SU-DHL-6 (cell line): ENCODE data around the gene CBFA2T2.
"Not testable (repeated sequence)": the region's sequence is repeated elsewhere in the genome, so short reads cannot be mapped to it uniquely, and the experiment has no call there.

Source experiments
- H2AFZ ChIP-seq: fragments of 200-600 bp; sonication (generic); 2 replicates; pipeline ENCODE4 v1.6.1; 2014; ENCODE audit warnings: low read depth, mild to moderate bottlenecking, moderate library complexity, mixed read lengths, antibody characterized with exemption, low read length; ENCODE audit not compliant: severe bottlenecking
- H3F3A ChIP-seq: fragments of 200-600 bp; shearing (Covaris generic); 2 replicates; pipeline ENCODE4 v1.6.0; 2016; ENCODE audit warnings: antibody characterized with exemption, mild to moderate bottlenecking; ENCODE audit not compliant: insufficient read depth
- H3K27ac ChIP-seq: fragments of 200-600 bp; sonication (generic); 2 replicates; pipeline ENCODE4 v1.5.1; 2016; ENCODE audit warnings: low read depth, mild to moderate bottlenecking, low read length, moderate library complexity, mixed read lengths
- H3K27me3 ChIP-seq: fragments of 200-600 bp; sonication (generic), shearing (Covaris generic); 2 replicates; pipeline ENCODE4 v1.6.0; 2014; ENCODE audit warnings: mild to moderate bottlenecking, low read length
- H3K36me3 ChIP-seq: fragments of 200-600 bp; sonication (generic); 2 replicates; pipeline ENCODE4 v1.6.1; 2014; ENCODE audit warnings: mild to moderate bottlenecking, low read length, mixed read lengths
- H3K4me2 ChIP-seq: fragments of 300-600, 200-600 bp; shearing (Covaris generic), sonication (generic); 2 replicates; pipeline ENCODE4 v1.6.0; 2014; ENCODE audit warnings: low read length, low read depth, mild to moderate bottlenecking; ENCODE audit not compliant: poor library complexity, severe bottlenecking
- H3K4me3 ChIP-seq: fragments of 200-600 bp; sonication (generic); 2 replicates; pipeline ENCODE4 v1.5.1; 2014; ENCODE audit warnings: antibody characterized with exemption, low read length, mild to moderate bottlenecking, mixed read lengths; ENCODE audit not compliant: insufficient read depth, poor library complexity, severe bottlenecking
- H3K79me2 ChIP-seq: fragments of 200-600 bp; sonication (generic); 2 replicates; pipeline ENCODE4 v1.6.1; 2014; ENCODE audit warnings: mild to moderate bottlenecking, low read length, moderate library complexity; ENCODE audit not compliant: insufficient read depth
- H3K9ac ChIP-seq: fragments of 200-600 bp; sonication (generic); 2 replicates; pipeline ENCODE4 v1.7.0; 2014; ENCODE audit warnings: mild to moderate bottlenecking, low read length
- H3K9me2 ChIP-seq: fragments of 200-600 bp; sonication (generic); replicated peaks from 2 replicates; pipeline ENCODE4 v1.6.1; 2014; ENCODE audit warnings: low read length; ENCODE audit not compliant: insufficient read depth
- H3K9me3 ChIP-seq: fragments of 200-600 bp; sonication (generic); 2 replicates; pipeline ENCODE4 v1.6.1; 2014; ENCODE audit warnings: low read length, mixed read lengths; ENCODE audit not compliant: insufficient read depth
- H4K20me1 ChIP-seq: fragments of 200-600 bp; sonication (generic); 2 replicates; pipeline ENCODE4 v1.6.1; 2014; ENCODE audit warnings: low read depth, mild to moderate bottlenecking, antibody characterized with exemption, low read length, moderate library complexity, mixed read lengths
- EZH2phosphoT487 ChIP-seq: fragments of 200-600 bp; sonication (generic), shearing (Covaris generic); conservative IDR thresholded peaks from 2 replicates; pipeline ENCODE4 v1.6.1; 2018; ENCODE audit warnings: mild to moderate bottlenecking, antibody characterized with exemption, low read length, moderate library complexity, mixed read lengths
- TF ChIP-seq, protein P1 (sequence below): fragments of 200-600 bp; sonication (generic); IDR thresholded peaks from one replicate; pipeline ENCODE4 v1.5.1; 2017; ENCODE audit warnings: antibody characterized with exemption, mild to moderate bottlenecking, low read length, moderate library complexity; ENCODE audit not compliant: insufficient read depth, poor library complexity, severe bottlenecking

CBFA2T2 gene

DNA sequence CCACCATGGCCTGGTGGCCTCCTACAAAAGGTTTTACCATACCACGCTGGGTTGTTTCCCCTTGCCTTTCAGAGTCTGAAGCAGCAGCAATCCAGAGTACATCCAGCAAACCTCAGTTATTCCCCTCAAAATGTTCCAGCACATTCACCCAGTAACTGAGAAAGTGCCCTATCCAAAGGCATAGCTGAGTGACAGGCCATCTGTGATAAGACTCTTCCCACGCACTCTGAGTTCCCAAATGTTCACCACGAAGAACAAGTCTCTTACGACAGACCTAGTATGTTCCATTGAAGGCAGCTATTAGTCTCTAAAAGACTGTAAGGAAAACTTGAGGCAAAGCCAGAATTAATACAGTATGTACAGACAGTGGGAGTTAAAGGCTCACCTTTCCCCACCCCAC, 140.6 kb downstream of the CBFA2T2 start:
- no peak for TF ChIP-seq EZH2phosphoT487
- TF ChIP-seq, protein P1, sequence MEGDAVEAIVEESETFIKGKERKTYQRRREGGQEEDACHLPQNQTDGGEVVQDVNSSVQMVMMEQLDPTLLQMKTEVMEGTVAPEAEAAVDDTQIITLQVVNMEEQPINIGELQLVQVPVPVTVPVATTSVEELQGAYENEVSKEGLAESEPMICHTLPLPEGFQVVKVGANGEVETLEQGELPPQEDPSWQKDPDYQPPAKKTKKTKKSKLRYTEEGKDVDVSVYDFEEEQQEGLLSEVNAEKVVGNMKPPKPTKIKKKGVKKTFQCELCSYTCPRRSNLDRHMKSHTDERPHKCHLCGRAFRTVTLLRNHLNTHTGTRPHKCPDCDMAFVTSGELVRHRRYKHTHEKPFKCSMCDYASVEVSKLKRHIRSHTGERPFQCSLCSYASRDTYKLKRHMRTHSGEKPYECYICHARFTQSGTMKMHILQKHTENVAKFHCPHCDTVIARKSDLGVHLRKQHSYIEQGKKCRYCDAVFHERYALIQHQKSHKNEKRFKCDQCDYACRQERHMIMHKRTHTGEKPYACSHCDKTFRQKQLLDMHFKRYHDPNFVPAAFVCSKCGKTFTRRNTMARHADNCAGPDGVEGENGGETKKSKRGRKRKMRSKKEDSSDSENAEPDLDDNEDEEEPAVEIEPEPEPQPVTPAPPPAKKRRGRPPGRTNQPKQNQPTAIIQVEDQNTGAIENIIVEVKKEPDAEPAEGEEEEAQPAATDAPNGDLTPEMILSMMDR = no peak
- Histone ChIP-seq H3K4me3 (no peak overlapping the region), H3K9me3 (no peaks in the 10 kb centered on the region), H3K9me2 (no peaks in the 10 kb centered on the region), H3K27ac (no peak overlapping the region), H3K27me3 (no peaks in the 10 kb centered on the region), H3K36me3 (no peaks in the 10 kb centered on the region), H3K4me2 (no peak overlapping the region), H3K79me2 (no peaks in the 10 kb centered on the region), H3K9ac (no peak overlapping the region), H4K20me1 (no peaks in the 10 kb centered on the region), H3F3A (no peaks in the 10 kb centered on the region), H2AFZ (no peak overlapping the region)

DNA sequence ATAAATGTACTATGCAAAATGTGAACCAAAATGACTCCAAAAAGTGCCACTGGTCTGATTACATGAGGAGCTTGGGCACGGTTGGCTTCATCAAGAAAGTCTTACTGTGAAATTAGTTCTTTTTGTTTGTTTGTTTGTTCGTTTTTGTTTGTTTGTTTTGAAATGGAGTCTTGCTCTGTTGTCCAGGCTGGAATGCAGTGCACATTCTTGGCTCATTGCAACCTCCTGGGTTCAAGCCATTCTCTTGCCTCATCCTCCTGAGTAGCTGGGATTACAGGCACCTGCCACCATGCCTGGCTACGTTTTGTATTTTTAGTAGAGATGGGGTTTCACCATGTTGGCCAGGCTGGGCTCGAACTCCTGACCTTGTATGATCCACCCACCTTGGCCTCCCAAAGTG, 142.0 kb downstream of the CBFA2T2 start:
- H3K79me2 ChIP-seq, H3K4me2 ChIP-seq, H3K9ac ChIP-seq, H4K20me1 ChIP-seq, H3K9me2 ChIP-seq, H3K9me3 ChIP-seq, H3K4me3 ChIP-seq, H3K36me3 ChIP-seq, H2AFZ ChIP-seq, H3F3A ChIP-seq, H3K27me3 ChIP-seq, H3K27ac ChIP-seq: not testable (repeated sequence)

DNA sequence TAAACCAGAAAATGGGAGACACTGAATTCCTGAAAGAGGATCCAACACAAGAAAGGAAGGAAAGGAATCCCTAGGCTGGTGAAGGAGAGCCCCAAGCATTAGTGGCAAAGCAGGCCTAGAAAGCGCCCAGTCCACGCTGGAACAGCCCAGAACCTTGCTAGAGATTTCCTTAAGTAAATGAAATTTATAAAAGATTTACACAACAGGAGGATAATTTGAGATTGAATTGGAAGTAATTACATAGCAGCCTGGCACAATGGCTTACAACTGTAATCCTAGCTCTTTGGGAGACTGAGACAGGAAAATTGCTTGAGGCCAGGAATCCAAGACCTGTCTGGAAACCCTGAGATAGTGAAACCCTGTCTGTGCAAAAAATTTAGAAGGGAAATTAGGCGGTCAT, 145.4 kb downstream of the CBFA2T2 start:
- no peak overlapping the region for H3K9ac ChIP-seq
- no peak overlapping the region for H2AFZ ChIP-seq
- no peaks in the 10 kb centered on the region for H3K79me2 ChIP-seq
- no peaks in the 10 kb centered on the region for H3K27me3 ChIP-seq
- H3K36me3 ChIP-seq = no peaks in the 10 kb centered on the region
- H3K9me2 ChIP-seq = no peaks in the 10 kb centered on the region
- H3F3A ChIP-seq = no peaks in the 10 kb centered on the region
- H4K20me1 ChIP-seq = no peaks in the 10 kb centered on the region
- no peak overlapping the region for H3K4me3 ChIP-seq
- TF ChIP-seq, protein P1 = no peak
- no peak for TF ChIP-seq EZH2phosphoT487
- H3K4me2 ChIP-seq = no peak overlapping the region
- H3K9me3 ChIP-seq = no peaks in the 10 kb centered on the region
- no peak overlapping the region for H3K27ac ChIP-seq

DNA sequence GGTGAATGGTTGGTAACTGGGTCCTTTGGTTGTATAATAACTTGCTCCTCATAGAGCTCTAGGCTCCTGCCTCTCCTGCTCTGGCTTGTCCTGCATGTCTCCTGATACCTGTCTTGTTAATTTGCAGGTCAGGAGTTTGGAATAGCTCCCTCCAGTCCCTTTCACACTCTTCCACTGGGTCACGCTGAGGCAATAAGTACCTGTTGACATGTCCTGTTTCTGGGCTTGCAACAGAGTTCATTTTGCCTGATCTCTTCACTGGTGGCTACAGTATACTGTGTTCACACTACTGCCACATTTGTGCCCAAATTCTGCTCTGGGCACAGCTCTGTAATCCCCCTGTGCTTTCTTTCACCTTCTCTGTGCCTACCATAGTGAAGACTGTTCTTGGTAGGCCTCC, 146.9 kb downstream of the CBFA2T2 start:
- TF ChIP-seq, protein P1 = no peak
- TF ChIP-seq EZH2phosphoT487 = no peak
- Histone ChIP-seq H3K9ac (no peak overlapping the region), H3K79me2 (no peaks in the 10 kb centered on the region), H3K36me3 (no peaks in the 10 kb centered on the region), H3K9me3 (no peaks in the 10 kb centered on the region), H4K20me1 (no peaks in the 10 kb centered on the region), H3F3A (no peaks in the 10 kb centered on the region), H3K4me2 (no peak overlapping the region), H3K27me3 (no peaks in the 10 kb centered on the region), H3K27ac (no peak overlapping the region), H2AFZ (no peak overlapping the region), H3K4me3 (no peak overlapping the region), H3K9me2 (no peaks in the 10 kb centered on the region)
